Progenitor cell of endocrine pancreas (in vitro differentiated cells): Measurements from ENCODE around the gene GSG1L. TPM values are rescaled to one million over a fixed set of nuclear protein-coding genes. Genes with fewer than 3 reads are reported as not detected.

Experiments used
- DNase-seq: peaks from one replicate; pipeline ENCODE4 v3.0.0; 2021; ENCODE audit warnings: low spot score; ENCODE audit not compliant: unreplicated experiment
- H3K27ac Mint-ChIP-seq: 2 replicates; pipeline ENCODE4 v1.8.0; 2021; ENCODE audit warnings: mild to moderate bottlenecking, moderate library complexity, mixed read lengths
- H3K27me3 Mint-ChIP-seq: 2 replicates; pipeline ENCODE4 v1.8.0; 2021; ENCODE audit warnings: mixed read lengths
- H3K36me3 Mint-ChIP-seq: 2 replicates; pipeline ENCODE4 v1.8.0; 2022; ENCODE audit warnings: mixed read lengths; ENCODE audit not compliant: insufficient read depth
- H3K4me1 Mint-ChIP-seq: 2 replicates; pipeline ENCODE4 v1.8.0; 2021; ENCODE audit warnings: low read depth, mixed read lengths
- H3K4me3 Mint-ChIP-seq: 2 replicates; pipeline ENCODE4 v1.8.0; 2021; ENCODE audit warnings: low read depth, mild to moderate bottlenecking, moderate library complexity, mixed read lengths
- H3K9me3 Mint-ChIP-seq: 2 replicates; pipeline ENCODE4 v1.8.0; 2021; ENCODE audit warnings: low read depth, mixed read lengths
- CTCF ChIP-seq: fragments of 200-600 bp; sonication (generic); IDR thresholded peaks from one replicate; pipeline ENCODE4 v1.5.0; 2021; ENCODE audit warnings: antibody characterized with exemption, mild to moderate bottlenecking; ENCODE audit not compliant: unreplicated experiment
- total RNA-seq: library from RNA; stranded (reverse); gene quantifications from 2 replicates; pipeline ENCODE4 v1.2.1, GENCODE V29; 2021

The GSG1L gene
- total RNA-seq, 1 donor from 2014 or later = 0.17 TPM

GRCh38 chr16:27959914-27960313 lies 103.6 kb downstream of the GSG1L start:
- no peak for TF ChIP-seq CTCF
- no peak for DNase-seq
- Mint-ChIP-seq H3K9me3 (peaks cover 11% of the 10 kb centered on the region), H3K27me3 (peaks cover 13% of the 10 kb centered on the region), H3K4me1 (no peaks in the 10 kb centered on the region), H3K36me3 (no peaks in the 10 kb centered on the region), H3K27ac (no peak overlapping the region), H3K4me3 (no peak overlapping the region)

GRCh38 chr16:27954191-27954590 lies 109.3 kb downstream of the GSG1L start:
- Mint-ChIP-seq H3K27ac (no peak overlapping the region), H3K4me3 (no peak overlapping the region), H3K9me3 (peaks cover 12% of the 10 kb centered on the region), H3K27me3 (peaks cover 33% of the 10 kb centered on the region), H3K36me3 (no peaks in the 10 kb centered on the region), H3K4me1 (no peaks in the 10 kb centered on the region)
- no peak for TF ChIP-seq CTCF
- DNase-seq = no peak

GRCh38 chr16:27952811-27953210 lies 110.7 kb downstream of the GSG1L start:
- no peak for DNase-seq
- no peak overlapping the region for H3K27ac Mint-ChIP-seq
- no peak overlapping the region for H3K4me3 Mint-ChIP-seq
- no peaks in the 10 kb centered on the region for H3K4me1 Mint-ChIP-seq
- no peak for TF ChIP-seq CTCF
- peaks cover 34% of the 10 kb centered on the region for H3K27me3 Mint-ChIP-seq
- H3K9me3 Mint-ChIP-seq = peaks cover 12% of the 10 kb centered on the region
- H3K36me3 Mint-ChIP-seq = no peaks in the 10 kb centered on the region

- TF ChIP-seq CTCF = no peak
- peaks cover 37% of the 10 kb centered on the region for H3K27me3 Mint-ChIP-seq
- H3K36me3 Mint-ChIP-seq = no peaks in the 10 kb centered on the region
- no peak overlapping the region for H3K27ac Mint-ChIP-seq
- H3K4me1 Mint-ChIP-seq = no peaks in the 10 kb centered on the region
- H3K9me3 Mint-ChIP-seq = peaks cover 8% of the 10 kb centered on the region
- DNase-seq = no peak
- H3K4me3 Mint-ChIP-seq = no peak overlapping the region
Observed at GRCh38 chr16:27951489-27952120, 111.9 kb downstream of the GSG1L start.

GRCh38 chr16:27950206-27950887 lies 113.2 kb downstream of the GSG1L start:
- Mint-ChIP-seq H3K4me1 (no peaks in the 10 kb centered on the region), H3K9me3 (peaks cover 5% of the 10 kb centered on the region), H3K27ac (no peak overlapping the region), H3K27me3 (peaks cover 42% of the 10 kb centered on the region), H3K4me3 (no peak overlapping the region), H3K36me3 (no peaks in the 10 kb centered on the region)
- DNase-seq = no peak
- TF ChIP-seq CTCF = no peak
